Neuronal stem cell (in vitro differentiated cells): ENCODE results near the gene ACTRT3.
A peak's percentile ranks its signal among the peaks of the same experiment; 100 is the strongest.

Source experiments
- DNase-seq: peaks from one replicate; pipeline ENCODE4 v3.0.0-alpha.2; 2013; ENCODE audit warnings: low spot score
- H2AFZ ChIP-seq: one replicate; pipeline ENCODE4 v1.6.1; 2013; ENCODE audit warnings: mild to moderate bottlenecking, low read length, inconsistent platforms
- H2AK5ac ChIP-seq: 2 replicates; pipeline ENCODE4 v1.6.1; 2013; ENCODE audit warnings: low read depth, mild to moderate bottlenecking, inconsistent platforms, low read length, moderate library complexity, mixed read lengths
- H2BK120ac ChIP-seq: 2 replicates; pipeline ENCODE4 v1.6.1; 2013; ENCODE audit warnings: low read depth, mild to moderate bottlenecking, inconsistent platforms, low read length, moderate library complexity, mixed read lengths
- H2BK12ac ChIP-seq: one replicate; pipeline ENCODE4 v1.6.1; 2013; ENCODE audit warnings: low read length, inconsistent platforms
- H2BK15ac ChIP-seq: 2 replicates; pipeline ENCODE4 v1.6.1; 2013; ENCODE audit warnings: mild to moderate bottlenecking, low read length, inconsistent platforms, mixed read lengths
- H2BK5ac ChIP-seq: one replicate; pipeline ENCODE4 v1.6.1; 2013; ENCODE audit warnings: inconsistent platforms, mild to moderate bottlenecking, low read length, moderate library complexity
- H3K14ac ChIP-seq: one replicate; pipeline ENCODE4 v1.6.1; 2013; ENCODE audit warnings: low read length, inconsistent platforms
- H3K18ac ChIP-seq: 2 replicates; pipeline ENCODE4 v1.6.1; 2013; ENCODE audit warnings: low read length, inconsistent platforms
- H3K23ac ChIP-seq: 2 replicates; pipeline ENCODE4 v1.6.1; 2013; ENCODE audit warnings: low read depth, mild to moderate bottlenecking, mixed read lengths, low read length, inconsistent platforms; ENCODE audit not compliant: poor library complexity
- H3K27ac ChIP-seq: replicated peaks from 3 replicates; pipeline ENCODE4 v1.5.1; 2013; ENCODE audit warnings: low read length, inconsistent platforms
- H3K27me3 ChIP-seq, 3 experiments: 2 replicates each; pipeline ENCODE4 v1.6.1; 2013; ENCODE audit warnings: low read length in 3 of 3, mild to moderate bottlenecking in 2 of 3, inconsistent platforms in 1 of 3, low read depth in 1 of 3, mixed read lengths in 1 of 3, moderate library complexity in 1 of 3; ENCODE audit not compliant: control insufficient read depth in 3 of 3, insufficient read depth in 3 of 3
- H3K36me3 ChIP-seq, 2 donors: replicated peaks in 1 of 2; 2 replicates each; pipeline ENCODE4 v1.6.1; 2013; ENCODE audit warnings: low read length in 2 of 2; ENCODE audit not compliant: control insufficient read depth in 2 of 2, insufficient read depth in 2 of 2
- H3K4ac ChIP-seq: 2 replicates; pipeline ENCODE4 v1.6.1; 2013; ENCODE audit warnings: inconsistent platforms, mild to moderate bottlenecking, low read length, moderate library complexity
- H3K4me1 ChIP-seq, 2 donors: 1 replicate in 1 of 2; 2 replicates in 1 of 2; pipeline ENCODE4 v1.6.1; 2013; ENCODE audit warnings: low read length in 2 of 2, low read depth in 1 of 2; ENCODE audit not compliant: control insufficient read depth in 2 of 2, insufficient read depth in 1 of 2
- H3K4me2 ChIP-seq: one replicate; pipeline ENCODE4 v1.6.1; 2013; ENCODE audit warnings: mild to moderate bottlenecking, low read length, inconsistent platforms; ENCODE audit not compliant: insufficient read depth, poor library complexity, severe bottlenecking
- H3K4me3 ChIP-seq, 2 donors: 2 replicates each; pipeline ENCODE4 v1.5.1; 2013; ENCODE audit warnings: low read length in 2 of 2, mild to moderate bottlenecking in 2 of 2, inconsistent platforms in 1 of 2, moderate library complexity in 1 of 2
- H3K79me1 ChIP-seq: one replicate; pipeline ENCODE4 v1.6.1; 2013; ENCODE audit warnings: low read depth, mild to moderate bottlenecking, inconsistent platforms, low read length, moderate library complexity
- H3K9ac ChIP-seq: one replicate; pipeline ENCODE4 v1.6.1; 2013; ENCODE audit warnings: mild to moderate bottlenecking, low read depth, low read length, inconsistent platforms; ENCODE audit not compliant: poor library complexity
- H3K9me3 ChIP-seq, 2 donors: replicated peaks in 1 of 2; 2 replicates each; pipeline versions ENCODE3 to v1.6.1; 2013; ENCODE audit warnings: low read length in 2 of 2, mild to moderate bottlenecking in 2 of 2, inconsistent platforms in 1 of 2, low read depth in 1 of 2, mixed read lengths in 1 of 2, moderate library complexity in 1 of 2; ENCODE audit not compliant: control insufficient read depth in 2 of 2, insufficient read depth in 1 of 2
- H4K8ac ChIP-seq: one replicate; pipeline ENCODE4 v1.6.1; 2013; ENCODE audit warnings: low read depth, mild to moderate bottlenecking, inconsistent platforms, low read length, moderate library complexity
- H4K91ac ChIP-seq: one replicate; pipeline ENCODE4 v1.6.1; 2013; ENCODE audit warnings: low read length, low read depth, mild to moderate bottlenecking, inconsistent platforms; ENCODE audit not compliant: poor library complexity
- WGBS, 2 donors: extraction: QIAGEN DNeasy Blood & Tissue Kit; methylation state at CpG; one replicate each; pipeline ENCODE4 v1.1.7; 2013; ENCODE audit warnings: missing lambda C conversion rate in 2 of 2, mixed read lengths in 1 of 2; ENCODE audit not compliant: insufficient read length in 2 of 2, insufficient replicate concordance in 1 of 2; ENCODE audit errors: extremely low coverage in 2 of 2; 5-methylcytosine and 5-hydroxymethylcytosine counted together

Gene ACTRT3

GRCh38 chr3:169764882-169765612, 4.3 kb downstream of the ACTRT3 start, which contains the start of gene TERC:
Gene TERC, minus strand, starts transcription at chr3:169765060.
- Histone ChIP-seq H2AFZ (peak within 1 kb of the TSS; percentile 70), H3K79me1 (no peaks in the 10 kb centered on the region), H3K9me3 (peaks cover 4% of the 10 kb centered on the region in 2 donors), H2BK15ac (peak within 1 kb of the TSS; percentile 71), H3K27ac (peak within 1 kb of the TSS; percentile 11), H2BK5ac (no peak within 1 kb of the TSS), H3K23ac (peak within 1 kb of the TSS; percentile 98), H4K91ac (no peak within 1 kb of the TSS), H3K4me1 (no peaks in the 10 kb centered on the region), H2BK12ac (no peak within 1 kb of the TSS), H3K18ac (peak within 1 kb of the TSS; percentile 96), H2AK5ac (peak within 1 kb of the TSS; percentile 58), H3K14ac (peak within 1 kb of the TSS; percentile 75), H3K4ac (no peak within 1 kb of the TSS), H3K4me2 (peak within 1 kb of the TSS; percentile 75), H3K27me3 (peaks cover 0 to 6% (median 0%) of the 10 kb centered on the region in 3 experiments), H4K8ac (peak within 1 kb of the TSS; percentile 99), H2BK120ac (no peak within 1 kb of the TSS), H3K9ac (peak within 1 kb of the TSS; percentile 95), H3K4me3 (peak within 1 kb of the TSS; percentile 20 to 82), H3K36me3 (no peaks in the 10 kb centered on the region)
- no CpG with 5 or more reads among the region's 42 CpGs for WGBS, 2 donors
- DNase-seq: peak; percentile 51

GRCh38 chr3:169764312-169764881, 5.0 kb downstream of the ACTRT3 start:
- no CpG with 5 or more reads among the region's 46 CpGs for WGBS, 2 donors
- DNase-seq: no peak

GRCh38 chr3:169760479-169760878, 8.9 kb downstream of the ACTRT3 start:
- H2BK120ac ChIP-seq: no peak overlapping the region
- no peak overlapping the region for H2BK15ac ChIP-seq
- H3K4me3 ChIP-seq: no peak overlapping the region
- no CpG with 5 or more reads among the region's 4 CpGs for WGBS, 2 donors
- H3K9me3 ChIP-seq: peaks cover 4% of the 10 kb centered on the region in 2 donors
- H2BK12ac ChIP-seq: no peak overlapping the region
- H3K36me3 ChIP-seq: no peaks in the 10 kb centered on the region
- H3K23ac ChIP-seq: no peak overlapping the region
- no peaks in the 10 kb centered on the region for H3K79me1 ChIP-seq
- no peak overlapping the region for H3K9ac ChIP-seq
- H3K14ac ChIP-seq: no peak overlapping the region
- no peak overlapping the region for H2AK5ac ChIP-seq
- no peak overlapping the region for H2AFZ ChIP-seq
- no peak overlapping the region for H3K27ac ChIP-seq
- H2BK5ac ChIP-seq: no peak overlapping the region
- H4K8ac ChIP-seq: no peak overlapping the region
- peaks cover 0 to 6% (median 0%) of the 10 kb centered on the region in 3 experiments for H3K27me3 ChIP-seq
- H3K18ac ChIP-seq: no peak overlapping the region
- no peaks in the 10 kb centered on the region for H3K4me1 ChIP-seq
- H4K91ac ChIP-seq: no peak overlapping the region
- no peak overlapping the region for H3K4me2 ChIP-seq
- H3K4ac ChIP-seq: no peak overlapping the region
- no peak for DNase-seq

More at GRCh38 chr3:169764312-169764881, 5.0 kb downstream of the ACTRT3 start:
- no peak overlapping the region for H3K4ac ChIP-seq
- H2AK5ac ChIP-seq: peak overlapping the region; percentile 58
- H2AFZ ChIP-seq: peak overlapping the region; percentile 70
- no peak overlapping the region for H2BK120ac ChIP-seq
- peak overlapping the region; percentile 98 for H3K23ac ChIP-seq
- H3K36me3 ChIP-seq: no peaks in the 10 kb centered on the region
- no peaks in the 10 kb centered on the region for H3K79me1 ChIP-seq
- H4K8ac ChIP-seq: peak overlapping the region; percentile 99
- peak overlapping the region; percentile 75 for H3K14ac ChIP-seq
- peak overlapping the region; percentile 96 for H3K18ac ChIP-seq
- H3K4me2 ChIP-seq: peak overlapping the region; percentile 75
- no peak overlapping the region for H2BK12ac ChIP-seq
- peaks cover 0 to 6% (median 0%) of the 10 kb centered on the region in 3 experiments for H3K27me3 ChIP-seq
- no peaks in the 10 kb centered on the region for H3K4me1 ChIP-seq
- H3K4me3 ChIP-seq: peak overlapping the region; percentile 20 to 82
- peak overlapping the region; percentile 95 for H3K9ac ChIP-seq
- H4K91ac ChIP-seq: no peak overlapping the region
- H3K27ac ChIP-seq: peak overlapping the region; percentile 11
- peak overlapping the region; percentile 71 for H2BK15ac ChIP-seq
- H3K9me3 ChIP-seq: peaks cover 4% of the 10 kb centered on the region in 2 donors
- H2BK5ac ChIP-seq: no peak overlapping the region

- DNase-seq: no peak
- WGBS, 2 donors: no CpG with 5 or more reads among the region's 2 CpGs
- no peak overlapping the region for H3K27ac ChIP-seq
These were observed 10.1 kb downstream of the ACTRT3 start for GRCh38 chr3:169759256-169759655.

More at GRCh38 chr3:169759256-169759655, 10.1 kb downstream of the ACTRT3 start:
- Histone ChIP-seq H3K23ac (no peak overlapping the region), H4K8ac (no peak overlapping the region), H4K91ac (no peak overlapping the region), H3K4me3 (no peak overlapping the region), H3K36me3 (no peaks in the 10 kb centered on the region), H2BK5ac (no peak overlapping the region), H2BK120ac (no peak overlapping the region), H2BK12ac (no peak overlapping the region), H3K79me1 (no peaks in the 10 kb centered on the region), H3K9me3 (peaks cover 4% of the 10 kb centered on the region in 2 donors), H3K4me2 (no peak overlapping the region), H3K9ac (no peak overlapping the region), H3K18ac (no peak overlapping the region), H2BK15ac (no peak overlapping the region), H3K27me3 (peaks cover 0 to 9% (median 0%) of the 10 kb centered on the region in 3 experiments), H2AFZ (no peak overlapping the region), H3K4ac (no peak overlapping the region), H3K14ac (no peak overlapping the region), H2AK5ac (no peak overlapping the region), H3K4me1 (no peaks in the 10 kb centered on the region)
